H1 (cell line): ENCODE measurements around the gene E2F1. TPM values are rescaled to one million over a fixed set of nuclear protein-coding genes. Genes with fewer than 3 reads are reported as not detected.

Experiments
- EGR1 ChIP-seq: IDR thresholded peaks from 2 replicates; pipeline ENCODE4 v1.6.1; 2011; ENCODE audit warnings: low read depth, low read length, borderline replicate concordance
- HDAC2 ChIP-seq, 2 experiments: fragments of 300-600 bp in 1 of 2; sonication (generic) in 1 of 2; IDR thresholded peaks; 2 replicates each; pipeline ENCODE4 v1.6.1; 2011 to 2012; ENCODE audit warnings: low read depth in 2 of 2, low read length in 2 of 2, mild to moderate bottlenecking in 2 of 2, moderate library complexity in 2 of 2, borderline replicate concordance in 1 of 2, inconsistent platforms in 1 of 2
- POU5F1 ChIP-seq: IDR thresholded peaks from 2 replicates; pipeline ENCODE4 v1.6.1; 2011; ENCODE audit warnings: low read depth, mild to moderate bottlenecking, low read length, moderate library complexity
- TAF1 ChIP-seq: IDR thresholded peaks from 2 replicates; pipeline ENCODE4 v1.6.1; 2011; ENCODE audit warnings: mild to moderate bottlenecking, low read depth, low read length
- polyA plus RNA-seq, 7 experiments: library from polyadenylated mRNA; depleted of rRNA in 3 of 7; stranded (reverse) in 5 of 7; unstranded in 2 of 7; fragments of >200 nt in 5 of 7; fragments of 200-250 nt in 2 of 7; gene quantifications; 1 replicate in 5 of 7; 2 replicates in 1 of 7; 4 replicates in 1 of 7; pipeline versions ENCODE4 v1.2.1 to v1.2.3, GENCODE V29; 2011 to 2013; ENCODE audit warnings: missing spikeins in 2 of 7, mixed read lengths in 2 of 7
- total RNA-seq: library from RNA; stranded (reverse); fragmentation: NEBNext Ultra II Directional; extraction: Animal tissue kit (Norgen Biotek cat#: 25700); gene quantifications from 2 replicates; pipeline ENCODE4 v1.2.1, GENCODE V29; 2021

The E2F1 gene
- total and polyA plus RNA-seq, 2 of the 8 experiments (the other 6 are each of a cell fraction or from before 2014, with no cell fraction given), result 33.4 to 35.8 TPM

DNA sequence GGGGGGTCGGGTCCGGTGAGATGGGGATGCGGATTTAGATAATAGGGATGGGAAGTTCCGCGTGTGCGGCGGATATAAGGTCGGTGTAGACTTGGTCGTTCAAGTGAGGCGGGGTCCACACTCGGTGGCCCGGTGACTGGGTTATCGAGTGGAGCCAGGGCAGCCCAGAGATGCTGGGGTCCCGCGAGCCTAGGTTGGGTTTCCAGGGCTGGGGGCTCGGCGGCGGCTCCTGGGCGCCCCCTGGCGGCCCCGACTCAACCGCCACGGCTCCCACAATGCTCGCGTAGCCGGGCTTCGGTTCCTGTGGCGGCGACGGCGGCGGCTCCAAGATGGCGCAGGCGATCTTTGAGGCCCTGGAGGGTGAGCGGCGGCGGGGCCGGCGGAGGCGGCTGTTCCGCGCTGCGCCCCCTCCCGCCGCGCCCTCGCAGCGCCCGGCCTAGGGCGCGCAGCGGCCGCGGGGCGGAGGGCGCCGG lies 45.5 kb upstream of the E2F1 start, which contains the start of gene ZNF341 (continued):
- TF ChIP-seq EGR1 (no peak), POU5F1 (no peak), TAF1 (peak; percentile 70), HDAC2 (IDR thresholded peaks at IDR 0.05; ENCODE audit: borderline replicate concordance in 1 of 2, low read depth in 2 of 2, low read length in 2 of 2) (no peak)
